Placental pericyte (primary cell): ENCODE results near the gene ZGRF1. TPM values are rescaled to one million over a fixed set of nuclear protein-coding genes. Genes with fewer than 3 reads are reported as not detected.

Experiments used
- small RNA-seq: library from RNA; depleted of rRNA; stranded (forward); fragments of <200 nt; gene quantifications from one replicate; pipeline ENCODE3, GENCODE V24; 2012; ENCODE audit warnings: low replicate concordance
- total RNA-seq: library from RNA; depleted of rRNA; stranded (reverse); fragments of >200 nt; gene quantifications from 2 replicates; pipeline ENCODE4 v1.2.3, GENCODE V29; 2012

The ZGRF1 gene
- 3.1 and 25.2 TPM in 2 replicates for total RNA-seq

GRCh38 chr4:112636688-112637551 lies at the start of gene ZGRF1, which contains the start of gene LARP7:
TSS of gene ZGRF1 (minus strand) at chr4:112636909. CDS start at chr4:112633176, 3,733 bp downstream.
TSS of gene LARP7 (plus strand) at chr4:112637143. CDS start at chr4:112644670, 7,527 bp downstream.

GRCh38 chr4:112516066-112516470 lies 120.6 kb downstream of the ZGRF1 start, which contains the start of gene NEUROG2:
TSS of gene NEUROG2 (minus strand) at chr4:112516180. CDS start at chr4:112515475, 705 bp downstream.

Small RNAs within 50 kb of the gene (small RNA-seq; reads per million reads assigned to genes)
- gene MIR302A (0.42 reads per million, percentile 13 among the genes with 10 or more reads in this experiment), gene MIR302C (not detected), gene MIR302D (not detected), gene MIR367 (not detected)

Other genes starting within 250 kb of the ZGRF1 start
- not detected in 2 replicates for gene NEUROG2, start 120.7 kb downstream of the ZGRF1 start, total RNA-seq
- gene LARP7, start 234 bp upstream of the ZGRF1 start, total RNA-seq = 19.5 and 23.2 TPM in 2 replicates